ENCODE results near the gene EVX2.

Gene EVX2

DNA sequence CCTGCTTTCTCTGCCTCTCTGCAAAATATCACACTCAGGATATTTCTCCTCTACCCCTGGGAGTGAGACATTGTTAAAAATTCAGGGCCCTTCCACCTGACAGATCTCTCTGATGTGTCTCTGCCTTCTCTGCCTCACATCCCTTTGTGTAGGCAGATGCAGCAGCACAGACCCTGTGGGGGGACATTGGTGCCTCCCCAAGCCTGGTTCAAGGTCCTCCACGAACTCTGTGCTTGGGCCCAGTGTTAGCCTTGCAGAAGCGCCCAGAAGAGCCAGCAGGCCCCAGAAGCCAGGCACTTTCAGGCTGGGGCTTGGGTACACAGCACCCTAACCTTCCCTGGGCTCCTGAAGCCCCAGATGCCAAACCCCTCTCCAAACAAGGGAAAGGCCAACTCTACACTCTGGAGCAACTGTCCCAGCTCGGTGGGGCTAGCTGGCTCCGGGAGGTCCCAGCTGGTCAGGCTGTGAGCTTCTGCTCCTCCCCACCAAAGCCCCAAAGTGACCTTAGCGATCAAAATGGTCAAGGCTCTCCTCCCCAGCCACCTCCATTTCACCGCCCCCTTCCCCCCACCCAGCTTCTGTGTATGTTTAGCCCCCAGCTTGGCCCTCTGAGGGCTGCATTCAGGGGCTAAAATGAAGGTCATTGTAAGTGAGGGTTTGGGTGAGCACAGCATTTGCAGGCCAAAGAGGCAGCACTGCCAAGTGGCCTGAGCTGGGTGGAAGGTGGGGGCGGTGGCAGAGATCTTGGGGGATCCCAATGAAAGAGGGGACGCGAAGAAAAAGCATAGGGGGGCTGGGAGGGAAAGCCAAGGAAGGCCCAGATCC is 41.4 kb upstream of the EVX2 start:
- H3K27me3 ChIP-seq (ENCODE audit: insufficient read depth, low read length) = no peaks in the 10 kb centered on the region; the same call in none of the 2 replicates
- no peaks in the 10 kb centered on the region for H3F3A ChIP-seq (ENCODE audit: insufficient read depth, low read length)
- no peaks in the 10 kb centered on the region for H3K9me3 ChIP-seq (ENCODE audit: low read length)
- no peaks in the 10 kb centered on the region for H3K36me3 ChIP-seq (ENCODE audit: insufficient read depth, low read length)
- H3K79me2 ChIP-seq (ENCODE audit: insufficient read depth, low read length) = no peaks in the 10 kb centered on the region
- no peak overlapping the region for H3K27ac ChIP-seq (ENCODE audit: low read depth, low read length, poor library complexity, severe bottlenecking)
- no peak overlapping the region for H2AFZ ChIP-seq (ENCODE audit: low read length)
- H3K4me3 ChIP-seq (ENCODE audit: low read depth, low read length, poor library complexity, severe bottlenecking) = no peak overlapping the region
- H4K20me1 ChIP-seq (ENCODE audit: insufficient read depth, low read length) = no peaks in the 10 kb centered on the region
- no peak overlapping the region for H3K4me2 ChIP-seq (ENCODE audit: low read length)
- no peaks in the 10 kb centered on the region for H3K4me1 ChIP-seq (ENCODE audit: insufficient read depth, low read length, severe bottlenecking)
- no peak overlapping the region for H3K9ac ChIP-seq (ENCODE audit: low read length)
- H3K9me2 ChIP-seq (ENCODE audit: low read depth, low read length) = no peaks in the 10 kb centered on the region
- no peak for TF ChIP-seq EZH2 (IDR thresholded peaks at IDR 0.05; ENCODE audit: borderline replicate concordance, low read length)
- no peak for TF ChIP-seq CTCF (IDR thresholded peaks at IDR 0.05; ENCODE audit: low read length)

- H3K4me2 ChIP-seq (ENCODE audit: low read length) = no peak overlapping the region
- H3K27ac ChIP-seq (ENCODE audit: low read depth, low read length, poor library complexity, severe bottlenecking) = no peak overlapping the region
- no peak overlapping the region for H3K4me3 ChIP-seq (ENCODE audit: low read depth, low read length, poor library complexity, severe bottlenecking)
- no peaks in the 10 kb centered on the region for H3K79me2 ChIP-seq (ENCODE audit: insufficient read depth, low read length)
- TF ChIP-seq CTCF (IDR thresholded peaks at IDR 0.05; ENCODE audit: low read length) (no peak), EZH2 (IDR thresholded peaks at IDR 0.05; ENCODE audit: borderline replicate concordance, low read length) (no peak)
- no peaks in the 10 kb centered on the region; the same call in none of the 2 replicates for H3K27me3 ChIP-seq (ENCODE audit: insufficient read depth, low read length)
- H3K9me2 ChIP-seq (ENCODE audit: low read depth, low read length) = no peaks in the 10 kb centered on the region
- H3K4me1 ChIP-seq (ENCODE audit: insufficient read depth, low read length, severe bottlenecking) = no peaks in the 10 kb centered on the region
- no peaks in the 10 kb centered on the region for H3K9me3 ChIP-seq (ENCODE audit: low read length)
- no peaks in the 10 kb centered on the region for H4K20me1 ChIP-seq (ENCODE audit: insufficient read depth, low read length)
- no peaks in the 10 kb centered on the region for H3K36me3 ChIP-seq (ENCODE audit: insufficient read depth, low read length)
- no peaks in the 10 kb centered on the region for H3F3A ChIP-seq (ENCODE audit: insufficient read depth, low read length)
- no peak overlapping the region for H3K9ac ChIP-seq (ENCODE audit: low read length)
- H2AFZ ChIP-seq (ENCODE audit: low read length) = no peak overlapping the region
These were observed 40.6 kb upstream of the EVX2 start for GRCh38 chr2:176124110-176124946.

- Histone ChIP-seq H3K9me3 (ENCODE audit: low read length) (no peaks in the 10 kb centered on the region), H3K27ac (ENCODE audit: low read depth, low read length, poor library complexity, severe bottlenecking) (no peak overlapping the region), H3K9me2 (ENCODE audit: low read depth, low read length) (no peaks in the 10 kb centered on the region), H3K4me3 (ENCODE audit: low read depth, low read length, poor library complexity, severe bottlenecking) (no peak overlapping the region), H3K36me3 (ENCODE audit: insufficient read depth, low read length) (no peaks in the 10 kb centered on the region), H3K79me2 (ENCODE audit: insufficient read depth, low read length) (no peaks in the 10 kb centered on the region), H2AFZ (ENCODE audit: low read length) (no peak overlapping the region), H3F3A (ENCODE audit: insufficient read depth, low read length) (no peaks in the 10 kb centered on the region), H4K20me1 (ENCODE audit: insufficient read depth, low read length) (no peaks in the 10 kb centered on the region), H3K4me1 (ENCODE audit: insufficient read depth, low read length, severe bottlenecking) (no peaks in the 10 kb centered on the region), H3K9ac (ENCODE audit: low read length) (no peak overlapping the region), H3K27me3 (ENCODE audit: insufficient read depth, low read length) (no peaks in the 10 kb centered on the region; the same call in none of the 2 replicates), H3K4me2 (ENCODE audit: low read length) (no peak overlapping the region)
- no peak for TF ChIP-seq CTCF (IDR thresholded peaks at IDR 0.05; ENCODE audit: low read length)
- TF ChIP-seq EZH2 (IDR thresholded peaks at IDR 0.05; ENCODE audit: borderline replicate concordance, low read length) = no peak
These were observed 39.8 kb upstream of the EVX2 start for GRCh38 chr2:176123411-176124109.

Data from OCI-LY1 (cell line).